GM20000 (cell line): ENCODE data around the gene GZMM.

ENCODE experiments used
- DNase-seq: peaks from one replicate; pipeline ENCODE4 v3.0.0; 2012; ENCODE audit warnings: low spot score
- TF ChIP-seq, protein P1 (sequence below): IDR thresholded peaks from 2 replicates; pipeline ENCODE4 v1.5.1; 2012; ENCODE audit warnings: mild to moderate bottlenecking, control low read depth; ENCODE audit errors: extremely low read depth, missing control alignments

GZMM gene

DNA sequence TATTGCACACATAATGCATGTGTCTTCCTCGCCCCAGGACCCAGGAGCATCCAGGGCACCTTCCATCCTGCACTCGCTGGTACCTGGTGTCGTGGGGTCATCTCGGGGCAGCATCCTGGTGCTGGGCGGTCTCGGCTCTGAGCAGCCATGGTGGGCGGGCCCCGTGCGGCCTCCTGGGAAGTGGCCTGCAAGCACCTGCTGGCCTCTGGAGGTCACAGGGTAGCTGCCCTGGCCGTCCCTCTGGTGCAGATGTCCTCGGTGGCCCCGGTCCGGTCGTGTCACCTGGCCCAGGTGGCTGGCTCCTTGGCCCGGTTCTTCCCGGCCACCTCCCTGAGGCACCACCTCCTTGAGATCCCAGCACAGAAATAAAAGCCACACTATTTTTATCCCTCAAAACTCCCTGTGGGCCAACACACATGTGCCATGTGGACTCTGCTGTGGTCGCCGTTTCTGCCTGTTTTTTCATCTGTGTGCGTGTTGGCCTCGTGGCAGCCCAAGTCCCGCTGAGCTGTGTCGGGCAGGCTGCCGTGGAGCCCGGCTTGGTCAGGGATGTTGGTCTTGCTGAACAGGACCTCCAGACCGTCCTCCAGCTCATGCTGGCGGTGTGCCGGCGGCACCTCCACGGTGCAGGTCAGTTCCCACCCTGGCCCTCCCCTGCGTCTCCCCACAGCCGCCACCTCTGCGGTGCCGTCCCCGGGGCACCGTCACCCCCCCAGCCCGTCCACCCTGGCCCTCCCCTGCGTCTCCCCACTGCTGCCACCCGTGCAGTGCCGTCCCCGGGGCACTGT, 5.0 kb upstream of the GZMM start:
- no peak for DNase-seq
- TF ChIP-seq, protein P1, sequence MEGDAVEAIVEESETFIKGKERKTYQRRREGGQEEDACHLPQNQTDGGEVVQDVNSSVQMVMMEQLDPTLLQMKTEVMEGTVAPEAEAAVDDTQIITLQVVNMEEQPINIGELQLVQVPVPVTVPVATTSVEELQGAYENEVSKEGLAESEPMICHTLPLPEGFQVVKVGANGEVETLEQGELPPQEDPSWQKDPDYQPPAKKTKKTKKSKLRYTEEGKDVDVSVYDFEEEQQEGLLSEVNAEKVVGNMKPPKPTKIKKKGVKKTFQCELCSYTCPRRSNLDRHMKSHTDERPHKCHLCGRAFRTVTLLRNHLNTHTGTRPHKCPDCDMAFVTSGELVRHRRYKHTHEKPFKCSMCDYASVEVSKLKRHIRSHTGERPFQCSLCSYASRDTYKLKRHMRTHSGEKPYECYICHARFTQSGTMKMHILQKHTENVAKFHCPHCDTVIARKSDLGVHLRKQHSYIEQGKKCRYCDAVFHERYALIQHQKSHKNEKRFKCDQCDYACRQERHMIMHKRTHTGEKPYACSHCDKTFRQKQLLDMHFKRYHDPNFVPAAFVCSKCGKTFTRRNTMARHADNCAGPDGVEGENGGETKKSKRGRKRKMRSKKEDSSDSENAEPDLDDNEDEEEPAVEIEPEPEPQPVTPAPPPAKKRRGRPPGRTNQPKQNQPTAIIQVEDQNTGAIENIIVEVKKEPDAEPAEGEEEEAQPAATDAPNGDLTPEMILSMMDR, result no peak

DNA sequence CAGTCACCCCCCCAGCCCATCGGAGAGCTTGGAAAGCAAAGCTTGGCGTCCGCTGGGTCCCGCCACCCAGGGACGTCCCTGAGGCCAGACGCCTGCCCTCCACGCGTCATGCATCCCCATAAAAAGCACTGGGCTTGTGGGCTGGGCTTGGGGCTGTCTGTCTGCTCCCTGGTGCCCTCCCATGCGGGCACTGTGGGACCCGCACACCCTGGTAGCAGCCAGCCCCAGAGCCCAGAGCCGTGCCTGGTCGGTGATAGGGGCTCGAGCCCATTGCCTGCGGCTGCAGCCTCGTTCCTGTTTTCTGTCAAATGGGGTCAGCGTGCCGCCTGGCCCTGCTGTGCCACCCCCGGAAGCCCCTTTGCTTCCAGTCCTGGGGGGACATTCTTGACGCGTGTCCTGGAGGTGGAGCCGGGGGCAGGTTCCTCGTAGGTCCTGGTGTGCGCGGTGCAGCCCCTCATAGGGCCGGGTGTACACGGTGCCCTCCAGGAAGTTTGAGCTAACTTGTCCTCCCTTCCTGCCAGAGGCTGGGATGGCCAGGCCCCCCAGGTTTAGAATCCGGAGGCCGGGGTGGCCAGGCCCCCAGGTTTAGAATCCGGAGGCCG, 4.3 kb upstream of the GZMM start:
- no peak for DNase-seq
- TF ChIP-seq, protein P1, result no peak

DNA sequence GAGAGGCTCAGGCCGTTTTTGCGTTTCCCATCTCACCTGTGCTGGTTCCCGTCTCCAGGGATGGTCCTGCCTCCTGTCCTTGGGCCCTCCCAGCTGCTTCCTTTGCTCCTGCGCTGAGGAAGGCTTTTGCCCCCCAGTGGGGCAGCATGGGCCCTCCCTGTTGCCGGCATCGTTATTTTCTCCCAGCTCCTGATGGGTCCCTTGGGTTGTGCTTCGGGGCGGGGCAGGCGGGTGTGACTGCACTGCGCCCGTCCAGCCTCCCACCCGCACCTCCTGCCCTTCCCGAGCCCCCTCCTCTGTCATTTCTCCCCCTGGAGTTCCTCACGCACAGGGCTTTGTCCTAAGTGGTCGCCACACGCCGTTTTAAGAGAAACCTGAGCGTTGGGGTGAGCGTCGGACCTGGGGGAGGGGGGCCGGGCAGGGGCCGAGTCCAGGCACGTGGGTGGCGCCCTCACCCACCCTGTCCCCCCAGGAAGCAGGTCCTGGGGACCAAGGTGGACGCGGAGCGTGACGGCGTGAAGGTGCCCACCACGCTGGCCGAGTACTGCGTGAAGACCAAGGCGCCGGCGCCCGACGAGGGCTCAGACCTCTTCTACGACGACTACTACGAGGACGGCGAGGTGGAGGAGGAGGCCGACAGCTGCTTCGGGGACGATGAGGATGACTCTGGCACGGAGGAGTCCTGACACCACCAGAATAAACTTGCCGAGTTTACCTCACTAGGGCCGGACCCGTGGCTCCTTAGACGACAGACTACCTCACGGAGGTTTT, 2.8 kb upstream of the GZMM start:
- DNase-seq, result no peak
- TF ChIP-seq, protein P1, result no peak

DNA sequence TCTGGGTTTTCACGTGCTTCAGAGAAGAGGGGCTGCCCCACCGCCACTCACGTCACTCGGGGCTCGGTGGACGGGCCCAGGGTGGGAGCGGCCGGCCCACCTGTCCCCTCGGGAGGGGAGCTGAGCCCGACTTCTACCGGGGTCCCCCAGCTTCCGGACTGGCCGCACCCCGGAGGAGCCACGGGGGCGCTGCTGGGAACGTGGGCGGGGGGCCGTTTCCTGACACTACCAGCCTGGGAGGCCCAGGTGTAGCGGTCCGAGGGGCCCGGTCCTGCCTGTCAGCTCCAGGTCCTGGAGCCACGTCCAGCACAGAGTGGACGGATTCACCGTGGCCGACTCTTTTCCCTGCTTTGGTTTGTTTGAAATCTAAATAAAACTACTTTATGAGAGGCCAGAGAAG, 2.2 kb upstream of the GZMM start:
- TF ChIP-seq, protein P1, result no peak
- DNase-seq, result no peak

DNA sequence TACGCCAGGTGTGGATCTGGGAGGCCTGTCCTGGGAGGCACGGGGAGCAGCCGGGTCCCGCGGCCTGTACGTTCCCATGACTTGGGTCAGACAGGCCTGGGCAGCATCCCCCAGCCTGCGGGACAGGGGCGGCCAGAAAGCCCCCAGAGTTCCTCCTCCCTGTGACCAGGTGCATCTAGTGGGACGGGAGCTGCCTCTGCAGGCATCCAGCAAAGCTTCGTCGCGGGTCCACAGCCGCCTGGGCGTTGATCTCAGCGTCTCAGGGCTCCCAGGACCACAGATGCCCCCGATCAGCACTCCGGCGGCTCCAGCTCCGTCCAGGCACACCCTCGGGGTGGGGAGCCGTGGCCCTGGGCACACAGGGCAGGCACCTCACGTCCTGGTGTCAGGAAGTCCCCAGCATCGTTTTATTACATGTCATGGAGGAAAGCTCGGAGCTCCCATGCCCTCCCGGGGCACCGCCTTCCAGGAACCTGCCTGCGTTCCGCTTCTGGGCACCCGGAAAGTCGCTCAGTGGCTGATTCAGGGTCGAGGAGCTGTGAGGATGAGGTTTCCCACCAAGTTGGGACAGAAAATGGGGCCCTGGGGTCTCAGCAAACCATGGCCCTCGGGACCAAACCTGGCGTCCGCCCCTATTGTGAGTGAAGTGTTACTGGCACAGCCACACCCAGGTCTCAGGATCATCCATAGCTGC, 1.5 kb upstream of the GZMM start:
- TF ChIP-seq, protein P1, result no peak
- DNase-seq, result no peak

DNA sequence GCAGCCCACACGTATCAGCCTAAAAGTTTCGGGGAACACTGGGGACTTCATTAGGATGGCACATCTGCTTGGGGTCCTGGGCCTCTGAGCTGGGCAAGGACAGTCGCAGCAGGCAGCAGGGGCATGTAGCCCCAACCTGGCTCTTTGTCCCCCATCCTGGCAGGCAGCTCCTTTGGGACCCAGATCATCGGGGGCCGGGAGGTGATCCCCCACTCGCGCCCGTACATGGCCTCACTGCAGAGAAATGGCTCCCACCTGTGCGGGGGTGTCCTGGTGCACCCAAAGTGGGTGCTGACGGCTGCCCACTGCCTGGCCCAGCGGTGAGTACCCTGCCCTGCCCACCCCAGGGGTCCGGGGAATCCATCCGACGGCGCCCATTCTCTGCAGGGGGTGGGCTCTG, 3.3 kb downstream of the GZMM start:
- peak; percentile 18 for DNase-seq
- TF ChIP-seq, protein P1, result no peak
